ENCODE measurements around the gene WDR35. TPM values are rescaled to one million over a fixed set of nuclear protein-coding genes. Genes with fewer than 3 reads are reported as not detected.
A peak's percentile ranks its signal among the peaks of the same experiment; 100 is the strongest.

WDR35 gene
- total RNA-seq, 1 donor = 18.1 TPM

- no peak overlapping the region for H3K4me2 ChIP-seq (ENCODE audit: insufficient read depth, low read length)
- H3K27ac ChIP-seq (ENCODE audit: low read depth, low read length) = no peak overlapping the region
- no peaks in the 10 kb centered on the region for H3K9me3 ChIP-seq (ENCODE audit: low read depth, low read length)
- TF ChIP-seq CTCF (IDR thresholded peaks at IDR 0.05; ENCODE audit: extremely low read depth, low read depth, low read length) = no peak
- peaks cover 3% of the 10 kb centered on the region for H3K4me1 ChIP-seq (ENCODE audit: insufficient read depth, low read length)
- H3K36me3 ChIP-seq (ENCODE audit: insufficient read depth, low read length) = no peaks in the 10 kb centered on the region
- no peak for DNase-seq (ENCODE audit: insufficient read length, low spot score, missing footprints)
- no peak overlapping the region for H2AFZ ChIP-seq (ENCODE audit: low read length)
- no peaks in the 10 kb centered on the region for H4K20me1 ChIP-seq (ENCODE audit: insufficient read depth, low read length)
- H3K27me3 ChIP-seq (ENCODE audit: insufficient read depth, low read length) = peaks cover 7% of the 10 kb centered on the region
- H3K4me3 ChIP-seq (ENCODE audit: insufficient read depth, low read length) = no peak overlapping the region
- H3K79me2 ChIP-seq (ENCODE audit: insufficient read depth, low read length) = no peaks in the 10 kb centered on the region
Measured at GRCh38 chr2:20016346-20016745, 26.4 kb upstream of the WDR35 start.

- H3K9me3 ChIP-seq (ENCODE audit: low read depth, low read length) = no peaks in the 10 kb centered on the region
- DNase-seq (ENCODE audit: insufficient read length, low spot score, missing footprints) = peak; percentile 88
- peak; percentile 70 for TF ChIP-seq CTCF (IDR thresholded peaks at IDR 0.05; ENCODE audit: extremely low read depth, low read depth, low read length)
- H3K4me2 ChIP-seq (ENCODE audit: insufficient read depth, low read length) = no peak overlapping the region
- H2AFZ ChIP-seq (ENCODE audit: low read length) = no peak overlapping the region
- no peaks in the 10 kb centered on the region for H3K79me2 ChIP-seq (ENCODE audit: insufficient read depth, low read length)
- peaks cover 14% of the 10 kb centered on the region for H3K27me3 ChIP-seq (ENCODE audit: insufficient read depth, low read length)
- no peaks in the 10 kb centered on the region for H4K20me1 ChIP-seq (ENCODE audit: insufficient read depth, low read length)
- no peaks in the 10 kb centered on the region for H3K36me3 ChIP-seq (ENCODE audit: insufficient read depth, low read length)
- no peak overlapping the region for H3K4me3 ChIP-seq (ENCODE audit: insufficient read depth, low read length)
- H3K4me1 ChIP-seq (ENCODE audit: insufficient read depth, low read length) = peaks cover 3% of the 10 kb centered on the region
- no peak overlapping the region for H3K27ac ChIP-seq (ENCODE audit: low read depth, low read length)
Measured at GRCh38 chr2:20015482-20016083, 25.7 kb upstream of the WDR35 start.

GRCh38 chr2:20013126-20013849, 23.4 kb upstream of the WDR35 start:
- Histone ChIP-seq H2AFZ (ENCODE audit: low read length) (peak overlapping the region; percentile 82), H3K27ac (ENCODE audit: low read depth, low read length) (no peak overlapping the region), H3K4me3 (ENCODE audit: insufficient read depth, low read length) (peak overlapping the region; percentile 75), H3K27me3 (ENCODE audit: insufficient read depth, low read length) (peaks cover 27% of the 10 kb centered on the region), H3K9me3 (ENCODE audit: low read depth, low read length) (no peaks in the 10 kb centered on the region), H4K20me1 (ENCODE audit: insufficient read depth, low read length) (no peaks in the 10 kb centered on the region), H3K4me1 (ENCODE audit: insufficient read depth, low read length) (peaks cover 3% of the 10 kb centered on the region), H3K36me3 (ENCODE audit: insufficient read depth, low read length) (no peaks in the 10 kb centered on the region), H3K4me2 (ENCODE audit: insufficient read depth, low read length) (peak overlapping the region; percentile 82), H3K79me2 (ENCODE audit: insufficient read depth, low read length) (no peaks in the 10 kb centered on the region)
- no peak for DNase-seq (ENCODE audit: insufficient read length, low spot score, missing footprints)
- TF ChIP-seq CTCF (IDR thresholded peaks at IDR 0.05; ENCODE audit: extremely low read depth, low read depth, low read length) = no peak
